Measurements from ENCODE around the gene C2CD4D. TPM values are rescaled to one million over a fixed set of nuclear protein-coding genes. Genes with fewer than 3 reads are reported as not detected.

The C2CD4D gene
- polyA plus RNA-seq, 1 donor from 2014 or later = not detected

- Histone ChIP-seq H4K20me1 (ENCODE audit: insufficient read depth) (no peaks in the 10 kb centered on the region), H2AFZ (ENCODE audit: low read depth, low read length) (no peak within 1 kb of the TSS), H3K9ac (ENCODE audit: low read length) (no peak within 1 kb of the TSS), H3K4me3 (ENCODE audit: low read length) (no peak within 1 kb of the TSS), H3K9me2 (ENCODE audit: insufficient read depth, low read length) (no peaks in the 10 kb centered on the region), H3F3A (ENCODE audit: insufficient read depth, low read length, poor library complexity, severe bottlenecking) (no peaks in the 10 kb centered on the region), H3K79me2 (replicated peaks; ENCODE audit: insufficient read depth, low read length) (no peaks in the 10 kb centered on the region), H3K27ac (ENCODE audit: low read length) (no peak within 1 kb of the TSS), H3K36me3 (ENCODE audit: insufficient read depth, low read length) (no peaks in the 10 kb centered on the region), H3K4me2 (ENCODE audit: low read length) (no peak within 1 kb of the TSS), H3K27me3 (ENCODE audit: insufficient read depth, low read depth, low read length) (no peaks in the 10 kb centered on the region), H3K9me3 (ENCODE audit: low read length) (no peaks in the 10 kb centered on the region)
- no peak for TF ChIP-seq RAD21 (conservative IDR thresholded peaks at IDR 0.05)
- TF ChIP-seq EZH2 (IDR thresholded peaks at IDR 0.05; ENCODE audit: borderline replicate concordance, insufficient read depth, low read length, poor library complexity, severe bottlenecking) = no peak
- TF ChIP-seq SMC3 (conservative IDR thresholded peaks at IDR 0.05; ENCODE audit: poor library complexity) = no peak
- no peak for TF ChIP-seq CTCF (IDR thresholded peaks at IDR 0.05; ENCODE audit: poor library complexity, severe bottlenecking)
- TF ChIP-seq EP300 (conservative IDR thresholded peaks at IDR 0.05; ENCODE audit: poor library complexity, severe bottlenecking) = no peak
- TF ChIP-seq MXI1 (conservative IDR thresholded peaks at IDR 0.05; ENCODE audit: poor library complexity, severe bottlenecking) = no peak
- TF ChIP-seq TAF1 (IDR thresholded peaks at IDR 0.05; ENCODE audit: low read depth) = no peak
Observed at GRCh38 chr1:151805066-151805820, 34.4 kb downstream of the C2CD4D start, which contains the start of gene LINGO4. LINGO4 (minus strand) TSS chr1:151805419; CDS start chr1:151802704, 2,715 bp downstream.

- Histone ChIP-seq H3K9me2 (ENCODE audit: insufficient read depth, low read length) (no peaks in the 10 kb centered on the region), H3K4me3 (ENCODE audit: low read length) (no peak overlapping the region), H3K79me2 (replicated peaks; ENCODE audit: insufficient read depth, low read length) (no peaks in the 10 kb centered on the region), H4K20me1 (ENCODE audit: insufficient read depth) (no peaks in the 10 kb centered on the region), H3K36me3 (ENCODE audit: insufficient read depth, low read length) (no peaks in the 10 kb centered on the region), H2AFZ (ENCODE audit: low read depth, low read length) (no peak overlapping the region), H3K9ac (ENCODE audit: low read length) (no peak overlapping the region), H3K4me2 (ENCODE audit: low read length) (no peak overlapping the region), H3K9me3 (ENCODE audit: low read length) (no peaks in the 10 kb centered on the region), H3F3A (ENCODE audit: insufficient read depth, low read length, poor library complexity, severe bottlenecking) (no peaks in the 10 kb centered on the region), H3K27ac (ENCODE audit: low read length) (no peak overlapping the region), H3K27me3 (ENCODE audit: insufficient read depth, low read depth, low read length) (no peaks in the 10 kb centered on the region)
- no peak for TF ChIP-seq RAD21 (conservative IDR thresholded peaks at IDR 0.05)
- TF ChIP-seq EP300 (conservative IDR thresholded peaks at IDR 0.05; ENCODE audit: poor library complexity, severe bottlenecking) = no peak
Observed at GRCh38 chr1:151803915-151804314, 35.7 kb downstream of the C2CD4D start.

- no peaks in the 10 kb centered on the region for H3K36me3 ChIP-seq (ENCODE audit: insufficient read depth, low read length)
- H3K9me3 ChIP-seq (ENCODE audit: low read length) = no peaks in the 10 kb centered on the region
- no peak overlapping the region for H3K4me2 ChIP-seq (ENCODE audit: low read length)
- H3K4me3 ChIP-seq (ENCODE audit: low read length) = no peak overlapping the region
- no peaks in the 10 kb centered on the region for H4K20me1 ChIP-seq (ENCODE audit: insufficient read depth)
- H3K27ac ChIP-seq (ENCODE audit: low read length) = no peak overlapping the region
- TF ChIP-seq REST (IDR thresholded peaks at IDR 0.05; ENCODE audit: borderline replicate concordance) (no peak), EP300 (conservative IDR thresholded peaks at IDR 0.05; ENCODE audit: poor library complexity, severe bottlenecking) (no peak), TAF1 (IDR thresholded peaks at IDR 0.05; ENCODE audit: low read depth) (no peak), CTCF (IDR thresholded peaks at IDR 0.05; ENCODE audit: poor library complexity, severe bottlenecking) (no peak), MXI1 (conservative IDR thresholded peaks at IDR 0.05; ENCODE audit: poor library complexity, severe bottlenecking) (no peak), RAD21 (conservative IDR thresholded peaks at IDR 0.05) (no peak), SMC3 (conservative IDR thresholded peaks at IDR 0.05; ENCODE audit: poor library complexity) (no peak)
- H3K9me2 ChIP-seq (ENCODE audit: insufficient read depth, low read length) = no peaks in the 10 kb centered on the region
- H2AFZ ChIP-seq (ENCODE audit: low read depth, low read length) = no peak overlapping the region
- no peaks in the 10 kb centered on the region for H3K27me3 ChIP-seq (ENCODE audit: insufficient read depth, low read depth, low read length)
- H3K9ac ChIP-seq (ENCODE audit: low read length) = no peak overlapping the region
- no peaks in the 10 kb centered on the region for H3K79me2 ChIP-seq (replicated peaks; ENCODE audit: insufficient read depth, low read length)
- H3F3A ChIP-seq (ENCODE audit: insufficient read depth, low read length, poor library complexity, severe bottlenecking) = no peaks in the 10 kb centered on the region
Observed at GRCh38 chr1:151803164-151803563, 36.5 kb downstream of the C2CD4D start.
